Measurements from ENCODE around the gene ZNF419. TPM values are rescaled to one million over a fixed set of nuclear protein-coding genes. Genes with fewer than 3 reads are reported as not detected.

The ZNF419 gene
- total and polyA plus RNA-seq, 9 of the 15 experiments (the other 6 are each of a cell fraction or from before 2014, with no cell fraction given) = 0.07 to 5.4 (median 1.5) TPM

GRCh38 chr19:57477191-57478008 is 10.2 kb upstream of the ZNF419 start, which contains the start of gene ZNF772 (continued):
- TF ChIP-seq, protein P1, sequence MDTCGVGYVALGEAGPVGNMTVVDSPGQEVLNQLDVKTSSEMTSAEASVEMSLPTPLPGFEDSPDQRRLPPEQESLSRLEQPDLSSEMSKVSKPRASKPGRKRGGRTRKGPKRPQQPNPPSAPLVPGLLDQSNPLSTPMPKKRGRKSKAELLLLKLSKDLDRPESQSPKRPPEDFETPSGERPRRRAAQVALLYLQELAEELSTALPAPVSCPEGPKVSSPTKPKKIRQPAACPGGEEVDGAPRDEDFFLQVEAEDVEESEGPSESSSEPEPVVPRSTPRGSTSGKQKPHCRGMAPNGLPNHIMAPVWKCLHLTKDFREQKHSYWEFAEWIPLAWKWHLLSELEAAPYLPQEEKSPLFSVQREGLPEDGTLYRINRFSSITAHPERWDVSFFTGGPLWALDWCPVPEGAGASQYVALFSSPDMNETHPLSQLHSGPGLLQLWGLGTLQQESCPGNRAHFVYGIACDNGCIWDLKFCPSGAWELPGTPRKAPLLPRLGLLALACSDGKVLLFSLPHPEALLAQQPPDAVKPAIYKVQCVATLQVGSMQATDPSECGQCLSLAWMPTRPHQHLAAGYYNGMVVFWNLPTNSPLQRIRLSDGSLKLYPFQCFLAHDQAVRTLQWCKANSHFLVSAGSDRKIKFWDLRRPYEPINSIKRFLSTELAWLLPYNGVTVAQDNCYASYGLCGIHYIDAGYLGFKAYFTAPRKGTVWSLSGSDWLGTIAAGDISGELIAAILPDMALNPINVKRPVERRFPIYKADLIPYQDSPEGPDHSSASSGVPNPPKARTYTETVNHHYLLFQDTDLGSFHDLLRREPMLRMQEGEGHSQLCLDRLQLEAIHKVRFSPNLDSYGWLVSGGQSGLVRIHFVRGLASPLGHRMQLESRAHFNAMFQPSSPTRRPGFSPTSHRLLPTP (IDR thresholded peaks at IDR 0.05; ENCODE audit: borderline replicate concordance, extremely low read depth, insufficient read length) = no peak
- peak; percentile 70 for TF ChIP-seq CXXC5 (CRISPR knock-in tag; IDR thresholded peaks at IDR 0.05)
- no peak for TF ChIP-seq ZKSCAN3 (CRISPR knock-in tag; IDR thresholded peaks at IDR 0.05)
- TF ChIP-seq, protein P2, sequence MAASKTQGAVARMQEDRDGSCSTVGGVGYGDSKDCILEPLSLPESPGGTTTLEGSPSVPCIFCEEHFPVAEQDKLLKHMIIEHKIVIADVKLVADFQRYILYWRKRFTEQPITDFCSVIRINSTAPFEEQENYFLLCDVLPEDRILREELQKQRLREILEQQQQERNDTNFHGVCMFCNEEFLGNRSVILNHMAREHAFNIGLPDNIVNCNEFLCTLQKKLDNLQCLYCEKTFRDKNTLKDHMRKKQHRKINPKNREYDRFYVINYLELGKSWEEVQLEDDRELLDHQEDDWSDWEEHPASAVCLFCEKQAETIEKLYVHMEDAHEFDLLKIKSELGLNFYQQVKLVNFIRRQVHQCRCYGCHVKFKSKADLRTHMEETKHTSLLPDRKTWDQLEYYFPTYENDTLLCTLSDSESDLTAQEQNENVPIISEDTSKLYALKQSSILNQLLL (CRISPR knock-in tag; IDR thresholded peaks at IDR 0.05; ENCODE audit: borderline replicate concordance) = no peak
- TF ChIP-seq ZNF431 (CRISPR knock-in tag; IDR thresholded peaks at IDR 0.05) = no peak
- TF ChIP-seq KAT8 (IDR thresholded peaks at IDR 0.05; ENCODE audit: low read depth) = 0 out of 2 replicates have a peak, but pooled peaks have one; percentile 60
- TF ChIP-seq TFAM (CRISPR knock-in tag; conservative IDR thresholded peaks at IDR 0.05) = no peak
- TF ChIP-seq PREB (CRISPR knock-in tag; IDR thresholded peaks at IDR 0.05) = no peak
- no peak for TF ChIP-seq MEF2A (IDR thresholded peaks at IDR 0.05; ENCODE audit: control insufficient read depth, low read depth, low read length)

All from K562 (cell line).